Choroid plexus epithelial cell (primary cell): Measurements from ENCODE around the gene TYK2.
"Not testable (repeated sequence)": the region's sequence is repeated elsewhere in the genome, so short reads cannot be mapped to it uniquely, and the experiment has no call there.

Experiments
- DNase-seq: peaks from one replicate; pipeline ENCODE4 v3.0.0-alpha.2; 2010; ENCODE audit warnings: low read depth
- H3K4me3 ChIP-seq: 2 replicates; pipeline ENCODE4 v1.5.1; 2011; ENCODE audit warnings: low read depth, mild to moderate bottlenecking, control low read depth, low read length, moderate library complexity
- TF ChIP-seq, protein P1 (sequence below): conservative IDR thresholded peaks from 2 replicates; pipeline ENCODE4 v1.5.1; 2011; ENCODE audit warnings: low read depth, mild to moderate bottlenecking, control low read depth, inconsistent platforms, low read length, moderate library complexity

TYK2 gene

DNA sequence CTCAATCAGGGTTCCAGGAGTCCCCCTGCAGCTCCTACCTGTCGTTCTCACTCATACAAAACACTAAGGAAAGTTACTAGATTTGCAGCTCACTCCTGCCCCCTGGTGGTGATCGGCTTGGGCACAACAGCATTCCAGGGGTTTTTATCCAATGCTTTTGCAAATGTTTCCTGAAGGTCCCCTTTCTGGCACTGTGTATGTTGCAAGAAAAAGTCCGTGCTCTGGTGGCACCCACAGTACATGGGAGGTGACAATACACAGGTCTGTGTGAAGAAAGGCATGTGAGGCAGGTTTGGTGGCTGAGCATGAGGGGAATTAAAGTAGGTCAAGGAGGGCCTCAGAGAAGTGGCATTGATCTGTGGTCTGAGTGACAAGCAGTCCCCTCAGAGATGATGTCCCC lies 8.6 kb upstream of the TYK2 start:
- peak; percentile 84 for DNase-seq
- H3K4me3 ChIP-seq = no peak overlapping the region
- TF ChIP-seq, protein P1, sequence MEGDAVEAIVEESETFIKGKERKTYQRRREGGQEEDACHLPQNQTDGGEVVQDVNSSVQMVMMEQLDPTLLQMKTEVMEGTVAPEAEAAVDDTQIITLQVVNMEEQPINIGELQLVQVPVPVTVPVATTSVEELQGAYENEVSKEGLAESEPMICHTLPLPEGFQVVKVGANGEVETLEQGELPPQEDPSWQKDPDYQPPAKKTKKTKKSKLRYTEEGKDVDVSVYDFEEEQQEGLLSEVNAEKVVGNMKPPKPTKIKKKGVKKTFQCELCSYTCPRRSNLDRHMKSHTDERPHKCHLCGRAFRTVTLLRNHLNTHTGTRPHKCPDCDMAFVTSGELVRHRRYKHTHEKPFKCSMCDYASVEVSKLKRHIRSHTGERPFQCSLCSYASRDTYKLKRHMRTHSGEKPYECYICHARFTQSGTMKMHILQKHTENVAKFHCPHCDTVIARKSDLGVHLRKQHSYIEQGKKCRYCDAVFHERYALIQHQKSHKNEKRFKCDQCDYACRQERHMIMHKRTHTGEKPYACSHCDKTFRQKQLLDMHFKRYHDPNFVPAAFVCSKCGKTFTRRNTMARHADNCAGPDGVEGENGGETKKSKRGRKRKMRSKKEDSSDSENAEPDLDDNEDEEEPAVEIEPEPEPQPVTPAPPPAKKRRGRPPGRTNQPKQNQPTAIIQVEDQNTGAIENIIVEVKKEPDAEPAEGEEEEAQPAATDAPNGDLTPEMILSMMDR = peak; percentile 95

DNA sequence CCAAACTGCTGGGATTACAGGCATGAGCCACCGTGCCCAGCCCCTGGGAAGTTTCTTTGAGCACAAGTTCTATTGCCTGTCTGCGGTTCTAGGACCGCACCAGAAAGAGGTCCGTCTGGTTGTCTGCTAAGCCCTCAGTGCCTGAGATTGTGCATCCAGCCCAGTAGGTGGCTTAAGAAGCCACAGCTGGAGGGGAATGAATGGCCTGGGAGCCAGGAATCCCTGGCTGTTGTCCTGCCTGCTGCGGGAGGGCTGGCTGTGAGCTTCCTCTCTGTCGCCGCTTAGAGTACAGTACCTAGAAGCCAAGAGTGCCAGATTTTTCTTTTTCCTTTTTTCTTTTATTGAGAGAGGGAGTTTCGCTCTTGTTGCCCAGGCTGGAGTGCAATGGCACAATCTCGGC lies 4.2 kb upstream of the TYK2 start:
- H3K4me3 ChIP-seq = no peak overlapping the region
- TF ChIP-seq, protein P1 = no peak
- no peak for DNase-seq

DNA sequence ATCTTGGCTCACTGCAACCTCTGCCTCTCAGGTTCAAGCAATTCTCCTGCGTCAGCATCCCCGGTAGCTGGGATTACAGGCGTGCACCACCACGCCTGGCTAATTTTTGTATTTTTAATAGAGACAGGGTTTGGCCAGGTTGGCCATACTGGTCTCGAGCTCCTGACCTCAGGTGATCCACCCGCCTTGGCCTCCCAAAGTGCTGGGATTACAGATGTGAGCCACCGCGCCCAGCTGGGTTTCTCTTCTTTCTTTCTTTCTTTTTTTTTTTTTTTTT lies 2.8 kb upstream of the TYK2 start:
- H3K4me3 ChIP-seq, DNase-seq: not testable (repeated sequence)

DNA sequence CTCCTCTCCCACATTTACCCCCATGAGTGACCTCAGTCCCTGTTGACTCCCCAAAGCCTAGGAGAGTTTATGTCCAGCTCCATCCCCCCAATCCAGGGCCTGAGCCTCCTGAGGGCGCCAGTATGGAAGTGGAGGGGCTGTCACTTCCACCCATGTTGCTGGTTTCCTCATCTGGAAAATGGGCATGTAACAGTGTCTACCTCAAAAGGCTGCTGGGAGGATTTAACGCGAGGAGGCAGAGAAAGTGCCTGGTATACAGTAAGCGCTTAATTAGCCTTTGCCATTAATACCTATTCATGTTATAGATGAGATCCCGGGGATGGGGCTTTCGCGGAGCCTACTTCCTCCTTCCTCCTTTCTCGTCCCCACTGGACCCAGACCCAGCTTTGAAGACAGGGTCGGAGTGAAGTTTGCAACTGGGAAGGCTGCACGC lies 476 bp downstream of the TYK2 start:
- TF ChIP-seq, protein P1 = no peak
- peak overlapping the region; percentile 78 for H3K4me3 ChIP-seq
- DNase-seq = no peak

DNA sequence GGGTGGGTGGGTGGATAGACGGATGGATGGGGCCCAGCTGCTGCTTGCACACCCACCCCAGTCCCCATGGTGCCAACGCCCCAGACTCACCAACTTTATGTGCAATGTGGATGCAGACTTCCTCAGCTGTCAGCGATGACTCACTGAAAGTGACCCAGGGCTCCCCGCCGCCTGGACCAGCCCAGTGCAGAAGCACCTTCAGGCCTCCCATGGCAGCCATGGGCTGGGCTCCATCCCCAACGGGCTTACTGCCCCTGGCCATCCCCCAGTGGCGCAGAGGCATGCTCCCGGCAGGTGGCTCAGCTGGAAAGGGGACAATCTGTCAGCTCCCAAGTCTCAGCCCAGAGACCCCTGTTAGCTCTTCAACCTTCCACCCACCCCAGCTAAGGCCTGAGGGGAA lies 2.2 kb downstream of the TYK2 start:
- TF ChIP-seq, protein P1 = no peak
- DNase-seq = no peak
- no peak overlapping the region for H3K4me3 ChIP-seq

DNA sequence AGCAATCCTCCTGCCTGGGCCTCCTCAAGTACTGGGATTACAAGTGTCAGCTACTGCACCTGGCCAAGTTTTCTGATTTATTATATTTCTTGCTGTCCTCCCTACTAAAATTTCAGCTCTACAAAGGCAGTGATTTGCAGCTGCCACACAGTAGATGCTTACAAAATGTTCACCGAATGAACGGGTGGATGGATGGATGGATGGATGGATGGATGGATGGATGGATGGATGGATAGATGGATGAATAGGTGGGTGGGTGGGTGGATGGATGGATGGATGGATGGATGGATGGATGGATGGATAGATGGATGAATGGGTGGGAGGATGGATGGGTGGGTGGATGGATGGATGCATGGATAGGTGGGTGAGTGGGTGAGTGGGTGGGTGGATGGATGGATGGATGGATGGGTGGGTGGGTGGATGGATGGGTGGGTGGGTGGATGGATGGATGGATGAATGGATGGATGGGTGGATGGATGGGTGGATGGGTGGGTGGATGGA lies 3.2 kb downstream of the TYK2 start:
- not testable (repeated sequence) for H3K4me3 ChIP-seq, DNase-seq

DNA sequence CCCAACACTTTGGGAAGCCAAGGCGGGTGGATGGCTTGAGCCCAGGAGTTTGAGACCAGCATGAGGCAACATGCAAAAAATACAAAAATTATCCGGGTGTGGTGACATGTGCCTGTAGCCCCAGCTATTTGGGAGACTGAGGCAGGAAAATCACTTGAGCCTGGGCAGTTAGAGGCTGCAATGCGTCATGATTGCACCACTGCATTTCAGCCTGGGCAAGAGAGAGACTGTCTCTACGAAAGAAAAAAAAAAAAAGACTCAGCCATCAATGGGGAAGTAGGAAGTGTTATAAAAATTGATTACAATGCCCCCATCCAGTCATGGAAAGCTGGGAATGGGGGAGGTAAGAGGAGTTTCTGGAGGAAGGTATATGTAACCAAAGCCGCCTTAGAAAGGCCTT lies 5.4 kb downstream of the TYK2 start:
- DNase-seq = no peak
- no peak overlapping the region for H3K4me3 ChIP-seq
- TF ChIP-seq, protein P1 = no peak

DNA sequence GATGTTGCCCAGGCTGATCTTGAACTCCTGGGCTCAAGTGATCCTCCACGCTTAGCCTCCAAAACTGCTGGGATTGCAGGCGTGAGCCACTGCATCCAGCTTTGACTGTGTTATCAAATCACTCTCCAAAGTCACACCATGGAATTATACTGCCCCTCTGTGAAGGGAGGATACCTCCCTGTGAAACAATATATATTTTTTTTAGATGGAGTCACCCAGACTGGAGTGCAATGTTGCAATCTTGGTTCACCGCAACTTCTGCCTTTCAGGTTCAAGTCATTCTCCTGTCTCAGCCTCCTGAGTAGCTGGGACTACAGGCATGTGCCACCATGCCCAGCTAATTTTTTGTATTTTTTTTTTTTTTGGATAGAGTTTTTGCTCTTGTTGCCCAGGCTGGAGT lies 7.7 kb downstream of the TYK2 start:
- no peak for DNase-seq
- TF ChIP-seq, protein P1 = no peak
- no peak overlapping the region for H3K4me3 ChIP-seq
